HepG2 (cell line): Measurements from ENCODE around the gene RPS2. TPM values are rescaled to one million over a fixed set of nuclear protein-coding genes. Genes with fewer than 3 reads are reported as not detected.
A peak's percentile ranks its signal among the peaks of the same experiment; 100 is the strongest.

Experiments used
- EED ChIP-seq: sonication (generic); formaldehyde crosslinking; IDR thresholded peaks from 2 replicates; pipeline ENCODE4 v1.5.0; 2020; ENCODE audit warnings: mild to moderate bottlenecking, missing genetic modification reagents
- HMG20A ChIP-seq: IDR thresholded peaks from 2 replicates; pipeline ENCODE4 v1.6.1; 2016; ENCODE audit warnings: borderline replicate concordance
- HNRNPL ChIP-seq: fragments of 200-400 bp; formaldehyde crosslinking; IDR thresholded peaks from 2 replicates; pipeline ENCODE4 v1.6.1; 2017; ENCODE audit warnings: mild to moderate bottlenecking, low read depth, low read length
- HOXA3 ChIP-seq: sonication (generic); formaldehyde crosslinking; IDR thresholded peaks from 2 replicates; pipeline ENCODE4 v1.5.0; 2020; ENCODE audit warnings: missing genetic modification reagents
- IRX3 ChIP-seq: sonication (generic); formaldehyde crosslinking; IDR thresholded peaks from 2 replicates; pipeline ENCODE4 v1.8.1; 2023; ENCODE audit warnings: mild to moderate bottlenecking, low read depth, missing genetic modification reagents, borderline replicate concordance
- MYC ChIP-seq: sonication (generic); formaldehyde crosslinking; IDR thresholded peaks from 2 replicates; pipeline ENCODE4 v1.9.0; 2021; ENCODE audit warnings: missing genetic modification reagents, borderline replicate concordance
- PAF1 ChIP-seq: IDR thresholded peaks from 2 replicates; pipeline ENCODE4 v1.6.1; 2016; ENCODE audit warnings: missing genetic modification reagents, missing compliant biosample characterization
- TCF7L2 ChIP-seq: IDR thresholded peaks from 2 replicates; pipeline ENCODE4 v1.6.1; 2011; ENCODE audit warnings: mild to moderate bottlenecking, low read depth, low read length, moderate library complexity
- ZBTB7B ChIP-seq: sonication (generic); formaldehyde crosslinking; IDR thresholded peaks from 2 replicates; pipeline ENCODE4 v1.4.0; 2020; ENCODE audit warnings: missing genetic modification reagents
- ZFX ChIP-seq: sonication (generic); formaldehyde crosslinking; IDR thresholded peaks from 2 replicates; pipeline ENCODE4 v1.4.0; 2020; ENCODE audit warnings: mild to moderate bottlenecking, low read depth, missing genetic modification reagents, moderate library complexity
- ZMYM2 ChIP-seq: sonication (generic); formaldehyde crosslinking; IDR thresholded peaks from 2 replicates; pipeline ENCODE4 v1.8.0; 2022; ENCODE audit warnings: mild to moderate bottlenecking, missing genetic modification reagents
- ZNF460 ChIP-seq: sonication (generic); formaldehyde crosslinking; IDR thresholded peaks from 2 replicates; pipeline ENCODE4 v1.5.1; 2020; ENCODE audit warnings: missing genetic modification reagents, mild to moderate bottlenecking, borderline replicate concordance
- ZNF747 ChIP-seq: sonication (generic); formaldehyde crosslinking; IDR thresholded peaks from 2 replicates; pipeline ENCODE4 v1.8.1; 2023; ENCODE audit warnings: missing genetic modification reagents, mild to moderate bottlenecking, borderline replicate concordance
- ZNF788 ChIP-seq: sonication (generic); formaldehyde crosslinking; IDR thresholded peaks from 2 replicates; pipeline ENCODE4 v1.5.0; 2020; ENCODE audit warnings: mild to moderate bottlenecking, missing genetic modification reagents, borderline replicate concordance
- polyA plus RNA-seq, 8 experiments: library from polyadenylated mRNA; depleted of rRNA in 3 of 8; stranded (reverse) in 7 of 8; unstranded in 1 of 8; fragments of >200 nt; fragmentation: Illumina TruSeq in 4 of 8; extraction: Trizol in 4 of 8; gene quantifications; 2 replicates each; pipeline versions ENCODE4 v1.2.1 to v1.2.3, GENCODE V29; 2011 to 2016; ENCODE audit warnings: low read depth in 4 of 8, missing spikeins in 1 of 8, mixed read lengths in 1 of 8; ENCODE audit not compliant: insufficient read depth in 1 of 8
- total RNA-seq, 5 experiments: library from RNA; depleted of rRNA; stranded (reverse); fragments of >200 nt; fragmentation: Illumina TruSeq; extraction: Trizol; gene quantifications; 2 replicates each; pipeline ENCODE4 v1.2.3, GENCODE V29; 2016; ENCODE audit warnings: low read depth in 1 of 5
- TF ChIP-seq, protein P1 (sequence below), 2 experiments: sonication (generic) in 1 of 2; formaldehyde crosslinking in 1 of 2; IDR thresholded peaks; 2 replicates each; pipeline versions ENCODE4 v1.4.0 to v1.6.1; 2018 to 2020; ENCODE audit warnings: missing genetic modification reagents in 2 of 2, borderline replicate concordance in 1 of 2, low read depth in 1 of 2, mild to moderate bottlenecking in 1 of 2, missing biosample characterization in 1 of 2
- TF ChIP-seq, protein P2 (sequence below), 2 experiments: fragments of 450-650 bp in 1 of 2; sonication (generic) in 1 of 2; formaldehyde crosslinking in 1 of 2; IDR thresholded peaks; 2 replicates each; pipeline versions ENCODE4 v1.6.1 to v1.8.0; 2016 to 2022; ENCODE audit warnings: antibody characterized with exemption in 1 of 2, mild to moderate bottlenecking in 1 of 2, missing genetic modification reagents in 1 of 2

RPS2 gene
- total and polyA plus RNA-seq, 2 of the 13 experiments (the other 11 are each of a cell fraction or from before 2014, with no cell fraction given), result 1,908 to 4,514 TPM

DNA sequence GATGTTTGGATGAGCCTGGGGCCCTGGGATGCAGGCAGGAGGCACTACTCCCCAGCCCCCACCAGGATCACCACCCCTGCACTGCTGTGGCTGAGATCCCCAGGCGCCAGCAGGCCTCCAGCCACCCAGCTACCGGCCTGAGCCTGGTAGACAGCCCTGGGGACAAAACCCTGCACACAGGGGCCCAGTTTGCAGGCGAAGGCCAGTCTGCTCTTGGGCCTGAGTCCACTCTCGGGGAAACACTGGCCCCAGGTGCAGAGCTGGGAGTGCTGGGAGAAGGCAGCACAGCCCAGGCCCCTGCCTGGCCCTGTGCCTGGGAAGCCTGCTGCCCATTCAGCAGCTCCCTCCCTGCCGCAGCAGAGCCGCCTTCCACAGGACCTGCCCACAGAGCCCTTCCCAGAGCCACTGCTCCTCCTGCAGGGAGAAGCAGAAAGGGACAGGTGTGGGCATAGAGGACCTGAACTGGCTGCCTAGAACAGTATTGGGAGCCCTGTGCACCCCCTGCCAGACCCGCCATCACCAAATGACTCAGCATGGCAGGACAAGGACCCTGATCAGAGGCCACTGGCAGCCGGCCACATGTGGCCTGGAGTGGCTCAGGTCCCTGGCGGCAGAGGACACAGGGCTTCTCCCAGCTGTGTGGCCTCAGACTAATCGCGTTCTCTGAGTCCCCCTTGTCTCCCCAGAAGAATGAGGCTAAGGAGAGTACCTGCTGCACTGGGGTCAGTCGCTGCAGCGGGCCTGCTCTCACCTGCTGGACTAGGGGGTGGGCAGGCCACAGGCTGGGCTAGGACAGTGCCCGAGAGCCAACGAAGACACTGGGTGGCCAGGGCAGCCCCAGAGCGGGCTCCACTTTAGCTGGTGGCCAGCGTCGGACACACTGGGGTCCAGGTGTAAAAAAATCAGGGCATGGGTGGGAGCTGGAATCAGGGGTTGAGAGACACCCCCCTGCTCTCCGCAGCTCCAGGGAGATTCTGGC lies 32.3 kb downstream of the RPS2 start (continued):
- TF ChIP-seq ZNF788 (CRISPR knock-in tag) (peak; percentile 52; the same call in 1 of the 2 replicates), TCF7L2 (no peak), PAF1 (CRISPR knock-in tag) (no peak), ZBTB7B (CRISPR knock-in tag) (peak; percentile 49; the same call in 1 of the 2 replicates), HMG20A (CRISPR knock-in tag) (no peak), IRX3 (CRISPR knock-in tag) (no peak), ZNF747 (CRISPR knock-in tag) (peak; percentile 60; the same call in 1 of the 2 replicates), HNRNPL (peak; percentile 88), ZMYM2 (CRISPR knock-in tag) (peak; percentile 33; the same call in 1 of the 2 replicates), EED (CRISPR knock-in tag) (0 out of 2 replicates have a peak, but pooled peaks have one; percentile 11), ZNF460 (peak; percentile 55), MYC (0 out of 2 replicates have a peak, but pooled peaks have one; percentile 35), HOXA3 (CRISPR knock-in tag) (peak; percentile 33; the same call in 1 of the 2 replicates), ZFX (peak; percentile 71)
- TF ChIP-seq, protein P1, sequence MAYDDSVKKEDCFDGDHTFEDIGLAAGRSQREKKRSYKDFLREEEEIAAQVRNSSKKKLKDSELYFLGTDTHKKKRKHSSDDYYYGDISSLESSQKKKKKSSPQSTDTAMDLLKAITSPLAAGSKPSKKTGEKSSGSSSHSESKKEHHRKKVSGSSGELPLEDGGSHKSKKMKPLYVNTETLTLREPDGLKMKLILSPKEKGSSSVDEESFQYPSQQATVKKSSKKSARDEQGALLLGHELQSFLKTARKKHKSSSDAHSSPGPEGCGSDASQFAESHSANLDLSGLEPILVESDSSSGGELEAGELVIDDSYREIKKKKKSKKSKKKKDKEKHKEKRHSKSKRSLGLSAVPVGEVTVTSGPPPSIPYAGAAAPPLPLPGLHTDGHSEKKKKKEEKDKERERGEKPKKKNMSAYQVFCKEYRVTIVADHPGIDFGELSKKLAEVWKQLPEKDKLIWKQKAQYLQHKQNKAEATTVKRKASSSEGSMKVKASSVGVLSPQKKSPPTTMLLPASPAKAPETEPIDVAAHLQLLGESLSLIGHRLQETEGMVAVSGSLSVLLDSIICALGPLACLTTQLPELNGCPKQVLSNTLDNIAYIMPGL (CRISPR knock-in tag; IDR thresholded peaks at IDR 0.05; ENCODE audit: borderline replicate concordance in 1 of 2, low read depth in 1 of 2), result peak in 1 of 2 experiments; percentile 17; a peak in 2 of 4 replicates
- TF ChIP-seq, protein P2, sequence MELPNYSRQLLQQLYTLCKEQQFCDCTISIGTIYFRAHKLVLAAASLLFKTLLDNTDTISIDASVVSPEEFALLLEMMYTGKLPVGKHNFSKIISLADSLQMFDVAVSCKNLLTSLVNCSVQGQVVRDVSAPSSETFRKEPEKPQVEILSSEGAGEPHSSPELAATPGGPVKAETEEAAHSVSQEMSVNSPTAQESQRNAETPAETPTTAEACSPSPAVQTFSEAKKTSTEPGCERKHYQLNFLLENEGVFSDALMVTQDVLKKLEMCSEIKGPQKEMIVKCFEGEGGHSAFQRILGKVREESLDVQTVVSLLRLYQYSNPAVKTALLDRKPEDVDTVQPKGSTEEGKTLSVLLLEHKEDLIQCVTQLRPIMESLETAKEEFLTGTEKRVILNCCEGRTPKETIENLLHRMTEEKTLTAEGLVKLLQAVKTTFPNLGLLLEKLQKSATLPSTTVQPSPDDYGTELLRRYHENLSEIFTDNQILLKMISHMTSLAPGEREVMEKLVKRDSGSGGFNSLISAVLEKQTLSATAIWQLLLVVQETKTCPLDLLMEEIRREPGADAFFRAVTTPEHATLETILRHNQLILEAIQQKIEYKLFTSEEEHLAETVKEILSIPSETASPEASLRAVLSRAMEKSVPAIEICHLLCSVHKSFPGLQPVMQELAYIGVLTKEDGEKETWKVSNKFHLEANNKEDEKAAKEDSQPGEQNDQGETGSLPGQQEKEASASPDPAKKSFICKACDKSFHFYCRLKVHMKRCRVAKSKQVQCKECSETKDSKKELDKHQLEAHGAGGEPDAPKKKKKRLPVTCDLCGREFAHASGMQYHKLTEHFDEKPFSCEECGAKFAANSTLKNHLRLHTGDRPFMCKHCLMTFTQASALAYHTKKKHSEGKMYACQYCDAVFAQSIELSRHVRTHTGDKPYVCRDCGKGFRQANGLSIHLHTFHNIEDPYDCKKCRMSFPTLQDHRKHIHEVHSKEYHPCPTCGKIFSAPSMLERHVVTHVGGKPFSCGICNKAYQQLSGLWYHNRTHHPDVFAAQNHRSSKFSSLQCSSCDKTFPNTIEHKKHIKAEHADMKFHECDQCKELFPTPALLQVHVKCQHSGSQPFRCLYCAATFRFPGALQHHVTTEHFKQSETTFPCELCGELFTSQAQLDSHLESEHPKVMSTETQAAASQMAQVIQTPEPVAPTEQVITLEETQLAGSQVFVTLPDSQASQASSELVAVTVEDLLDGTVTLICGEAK (IDR thresholded peaks at IDR 0.05), result no peak
- TF ChIP-seq, protein P2 (CRISPR knock-in tag; IDR thresholded peaks at IDR 0.05), result no peak
